ENCODE measurements around the gene CYB5R4.
A peak's percentile ranks its signal among the peaks of the same experiment; 100 is the strongest.

Gene CYB5R4

GRCh38 chr6:83859410-83860358 is at the start of gene CYB5R4:
CYB5R4 (plus strand) TSS chr6:83859689; CDS start chr6:83859783, 94 bp downstream.
- DNase-seq (ENCODE audit: low read depth in 1 of 2, low spot score in 1 of 2): peak; percentile 84 to 86

- DNase-seq (ENCODE audit: low read depth in 1 of 2, low spot score in 1 of 2): no peak
Measured at GRCh38 chr6:83812595-83812994, 46.9 kb upstream of the CYB5R4 start.

- no peak for DNase-seq (ENCODE audit: low read depth in 1 of 2, low spot score in 1 of 2)
Measured at GRCh38 chr6:83815631-83816272, 43.7 kb upstream of the CYB5R4 start.

GRCh38 chr6:83822629-83823169 is 36.8 kb upstream of the CYB5R4 start:
- DNase-seq (ENCODE audit: low read depth in 1 of 2, low spot score in 1 of 2): no peak

- no peak for DNase-seq (ENCODE audit: low read depth in 1 of 2, low spot score in 1 of 2)
Measured at GRCh38 chr6:83824388-83824801, 35.1 kb upstream of the CYB5R4 start.

- no peak for DNase-seq (ENCODE audit: low read depth in 1 of 2, low spot score in 1 of 2)
Measured at GRCh38 chr6:83824831-83825230, 34.7 kb upstream of the CYB5R4 start.

- DNase-seq (ENCODE audit: low read depth in 1 of 2, low spot score in 1 of 2): no peak
Measured at GRCh38 chr6:83827050-83827449, 32.4 kb upstream of the CYB5R4 start.

- DNase-seq (ENCODE audit: low read depth in 1 of 2, low spot score in 1 of 2): no peak
Measured at GRCh38 chr6:83838727-83839126, 20.8 kb upstream of the CYB5R4 start.

- DNase-seq (ENCODE audit: low read depth in 1 of 2, low spot score in 1 of 2): no peak
Measured at GRCh38 chr6:83844170-83844569, 15.3 kb upstream of the CYB5R4 start.

- DNase-seq (ENCODE audit: low read depth in 1 of 2, low spot score in 1 of 2): no peak
Measured at GRCh38 chr6:83846291-83846690, 13.2 kb upstream of the CYB5R4 start.

GRCh38 chr6:83847179-83847578 is 12.3 kb upstream of the CYB5R4 start:
- no peak for DNase-seq (ENCODE audit: low read depth in 1 of 2, low spot score in 1 of 2)

- DNase-seq (ENCODE audit: low read depth in 1 of 2, low spot score in 1 of 2): no peak
Measured at GRCh38 chr6:83849127-83849526, 10.4 kb upstream of the CYB5R4 start.

GRCh38 chr6:83849610-83850009 is 9.9 kb upstream of the CYB5R4 start:
- no peak for DNase-seq (ENCODE audit: low read depth in 1 of 2, low spot score in 1 of 2)

- no peak for DNase-seq (ENCODE audit: low read depth in 1 of 2, low spot score in 1 of 2)
Measured at GRCh38 chr6:83852528-83853177, 6.8 kb upstream of the CYB5R4 start.

- no peak for DNase-seq (ENCODE audit: low read depth in 1 of 2, low spot score in 1 of 2)
Measured at GRCh38 chr6:83853178-83854000, 6.1 kb upstream of the CYB5R4 start, which contains the start of gene RIPPLY2. RIPPLY2 (plus strand) TSS chr6:83853360; CDS start chr6:83853417, 57 bp downstream.

- no peak for DNase-seq (ENCODE audit: low read depth in 1 of 2, low spot score in 1 of 2)
Measured at GRCh38 chr6:83854001-83854501, 5.4 kb upstream of the CYB5R4 start.

- DNase-seq (ENCODE audit: low read depth in 1 of 2, low spot score in 1 of 2): no peak
Measured at GRCh38 chr6:83854766-83855165, 4.7 kb upstream of the CYB5R4 start.

- DNase-seq (ENCODE audit: low read depth in 1 of 2, low spot score in 1 of 2): no peak
Measured at GRCh38 chr6:83860359-83860755, 868 bp downstream of the CYB5R4 start.

- DNase-seq (ENCODE audit: low read depth in 1 of 2, low spot score in 1 of 2): no peak
Measured at GRCh38 chr6:83860782-83861495, 1.4 kb downstream of the CYB5R4 start.

Measured in activated T-helper 1 cell treated with anti-CD3 and anti-CD28 coated beads, Interleukin-2, amount 50 U/mL, for 16 hours (primary cell).